Lung (tissue), 12 donors: ENCODE data around the gene UBE2F. TPM values are rescaled to one million over a fixed set of nuclear protein-coding genes. Genes with fewer than 3 reads are reported as not detected.

Source experiments
- ATAC-seq: fragments of 200-7000 bp; cut with Tn5 transposase; one replicate; pipeline ENCODE4 v1.9.1; 2020; ENCODE audit warnings: moderate number of reproducible peaks; ENCODE audit not compliant: insufficient read depth, low FRiP score
- DNase-seq, 3 donors: peaks; one replicate each; pipeline ENCODE4 v3.0.0-alpha.2; 2013 to 2017
- H3K27ac ChIP-seq, 2 donors: one replicate each; pipeline ENCODE4 v1.5.1; 2013; ENCODE audit warnings: mild to moderate bottlenecking in 2 of 2, moderate library complexity in 2 of 2, control low read depth in 1 of 2, inconsistent platforms in 1 of 2, low read depth in 1 of 2, low read length in 1 of 2
- H3K27me3 ChIP-seq, 3 donors: one replicate each; pipeline ENCODE4 v1.5.1; 2013; ENCODE audit warnings: low read length in 2 of 3; ENCODE audit not compliant: control insufficient read depth in 3 of 3, insufficient read depth in 3 of 3
- H3K36me3 ChIP-seq, 4 donors: one replicate each; pipeline ENCODE4 v1.5.1; 2013; ENCODE audit warnings: low read length in 4 of 4, mild to moderate bottlenecking in 1 of 4, moderate library complexity in 1 of 4; ENCODE audit not compliant: control insufficient read depth in 4 of 4, insufficient read depth in 4 of 4
- H3K4me1 ChIP-seq, 5 donors: one replicate each; pipeline ENCODE4 v1.5.1; 2013; ENCODE audit warnings: low read length in 5 of 5, mild to moderate bottlenecking in 2 of 5, moderate library complexity in 1 of 5; ENCODE audit not compliant: control insufficient read depth in 5 of 5, insufficient read depth in 5 of 5
- H3K4me3 ChIP-seq: one replicate; pipeline ENCODE4 v1.5.1; 2013; ENCODE audit warnings: mild to moderate bottlenecking, control low read depth, moderate library complexity
- H3K9ac ChIP-seq, 2 donors: one replicate each; pipeline ENCODE4 v1.5.1; 2013; ENCODE audit warnings: low read length in 2 of 2, control low read depth in 1 of 2; ENCODE audit not compliant: insufficient read depth in 1 of 2
- H3K9me3 ChIP-seq, 4 donors: one replicate each; pipeline ENCODE4 v1.5.1; 2013; ENCODE audit warnings: low read length in 3 of 4, mild to moderate bottlenecking in 1 of 4, moderate library complexity in 1 of 4; ENCODE audit not compliant: control insufficient read depth in 4 of 4, insufficient read depth in 3 of 4
- WGBS, 2 donors: extraction: QIAGEN DNeasy Blood & Tissue Kit; methylation state at CpG; one replicate each; pipeline ENCODE4 v1.1.7; 2013; 5-methylcytosine and 5-hydroxymethylcytosine counted together
- polyA plus RNA-seq, 2 donors: library from polyadenylated mRNA; stranded (reverse); fragments of 200-250 nt; gene quantifications; one replicate each; pipeline ENCODE4 v1.2.1, GENCODE V29; 2013
- total RNA-seq, 2 donors: library from RNA; depleted of rRNA in 1 of 2; stranded (reverse); fragments of >200 nt in 1 of 2; gene quantifications; one replicate each; pipeline ENCODE4 v1.2.1, GENCODE V29; 2014 to 2021
- TF ChIP-seq, protein P1 (sequence below): IDR thresholded peaks from 2 replicates; pipeline ENCODE4 v1.5.1; 2012; ENCODE audit warnings: mild to moderate bottlenecking; ENCODE audit errors: control extremely low read depth, extremely low read depth
- donor health status: control.
- donor health status: control.
- donor health status: Bipolar disorder and iron deficiency.
- donor health status: healthy.
- donor health status: DM: yes; HTN: yes; CAD: no.

The UBE2F gene
- total and polyA plus RNA-seq, 4 donors = 30.3 to 63.3 (median 46.8) TPM

DNA sequence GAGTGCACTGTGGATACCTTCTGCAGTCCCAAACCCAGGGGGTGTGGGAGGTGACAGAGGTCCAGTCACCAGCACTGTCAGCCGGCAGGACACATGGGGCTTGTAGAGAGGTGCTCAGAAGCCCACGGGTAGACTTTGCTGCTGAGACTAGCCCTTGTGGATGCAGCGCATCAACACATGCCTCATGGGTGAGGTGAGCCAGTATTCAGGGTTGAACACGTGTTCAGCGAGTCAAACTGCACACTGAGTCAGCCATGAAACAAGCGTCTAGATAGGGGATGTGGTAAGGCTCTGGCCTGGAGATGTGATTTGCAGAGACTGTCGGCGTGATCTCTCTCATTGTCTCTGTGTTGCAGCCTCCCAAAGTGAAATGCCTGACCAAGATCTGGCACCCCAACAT lies 58.2 kb downstream of the UBE2F start:
- no peak overlapping the region for H3K27ac ChIP-seq
- WGBS, 2 donors = 87 to 89% methylated on average over 8 of the region's 8 CpGs
- H3K4me1 ChIP-seq = no peaks in the 10 kb centered on the region
- no peak overlapping the region for H3K4me3 ChIP-seq
- peaks cover 0 to 18% (median 2%) of the 10 kb centered on the region in 4 donors for H3K36me3 ChIP-seq
- ATAC-seq (no peak), DNase-seq (no peak)
- peaks cover 0 to 1% (median 0%) of the 10 kb centered on the region in 4 donors for H3K9me3 ChIP-seq
- H3K9ac ChIP-seq = no peak overlapping the region
- no peaks in the 10 kb centered on the region for H3K27me3 ChIP-seq
- TF ChIP-seq, protein P1, sequence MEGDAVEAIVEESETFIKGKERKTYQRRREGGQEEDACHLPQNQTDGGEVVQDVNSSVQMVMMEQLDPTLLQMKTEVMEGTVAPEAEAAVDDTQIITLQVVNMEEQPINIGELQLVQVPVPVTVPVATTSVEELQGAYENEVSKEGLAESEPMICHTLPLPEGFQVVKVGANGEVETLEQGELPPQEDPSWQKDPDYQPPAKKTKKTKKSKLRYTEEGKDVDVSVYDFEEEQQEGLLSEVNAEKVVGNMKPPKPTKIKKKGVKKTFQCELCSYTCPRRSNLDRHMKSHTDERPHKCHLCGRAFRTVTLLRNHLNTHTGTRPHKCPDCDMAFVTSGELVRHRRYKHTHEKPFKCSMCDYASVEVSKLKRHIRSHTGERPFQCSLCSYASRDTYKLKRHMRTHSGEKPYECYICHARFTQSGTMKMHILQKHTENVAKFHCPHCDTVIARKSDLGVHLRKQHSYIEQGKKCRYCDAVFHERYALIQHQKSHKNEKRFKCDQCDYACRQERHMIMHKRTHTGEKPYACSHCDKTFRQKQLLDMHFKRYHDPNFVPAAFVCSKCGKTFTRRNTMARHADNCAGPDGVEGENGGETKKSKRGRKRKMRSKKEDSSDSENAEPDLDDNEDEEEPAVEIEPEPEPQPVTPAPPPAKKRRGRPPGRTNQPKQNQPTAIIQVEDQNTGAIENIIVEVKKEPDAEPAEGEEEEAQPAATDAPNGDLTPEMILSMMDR = no peak

DNA sequence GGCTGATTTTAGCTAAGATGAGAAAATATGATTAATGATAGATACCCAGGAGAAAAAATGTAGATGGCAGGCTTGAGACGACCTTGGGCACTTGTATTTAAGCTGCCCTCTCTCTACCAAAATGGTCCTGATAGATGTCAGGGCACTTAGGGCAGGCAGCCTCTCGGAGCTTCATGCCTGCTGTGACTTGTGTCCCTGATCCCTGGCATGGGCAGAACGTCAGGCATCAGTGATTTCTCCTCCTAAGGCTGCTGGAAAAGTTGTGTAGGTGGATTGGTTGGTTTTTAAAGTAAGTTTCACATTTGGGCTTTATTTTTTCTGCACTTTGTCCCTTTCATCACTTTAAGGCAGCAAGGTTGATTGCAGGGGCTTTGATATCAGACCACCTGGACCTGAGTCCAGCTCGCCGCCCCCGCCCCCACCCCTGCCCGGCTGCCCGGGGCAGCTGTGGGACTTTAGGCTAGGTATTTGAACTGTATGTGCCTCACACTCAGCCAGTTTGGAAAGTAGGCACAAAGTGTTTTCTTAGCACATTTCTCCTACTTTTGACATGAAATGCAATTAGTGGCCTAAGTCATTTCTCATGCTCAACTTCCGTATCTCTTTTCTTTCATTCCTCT lies 59.0 kb downstream of the UBE2F start:
- WGBS, 2 donors = 92 to 93% methylated on average over 9 of the region's 9 CpGs
- ATAC-seq = no peak

DNA sequence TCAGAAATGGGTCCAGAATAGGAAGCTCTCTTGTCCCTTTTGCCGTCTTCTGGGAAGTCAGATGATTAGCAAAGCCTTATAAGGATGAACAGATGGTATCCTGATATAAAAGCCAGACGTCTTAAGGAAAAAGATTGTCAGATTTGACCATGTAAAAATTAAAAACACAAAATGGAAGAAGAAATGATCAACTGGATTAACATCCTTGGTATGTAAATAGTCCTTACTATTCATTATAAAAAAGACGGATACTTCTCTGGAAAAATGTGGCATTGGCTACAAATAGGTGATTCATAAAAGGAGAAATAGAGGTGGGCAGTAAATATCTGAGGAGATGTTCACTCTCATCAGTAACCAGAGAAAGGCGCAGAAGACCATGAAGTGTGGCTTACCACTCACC lies 60.2 kb downstream of the UBE2F start:
- Histone ChIP-seq H3K27ac (no peak overlapping the region), H3K9ac (no peak overlapping the region), H3K36me3 (peaks cover 4 to 27% (median 10%) of the 10 kb centered on the region in 4 donors), H3K27me3 (no peaks in the 10 kb centered on the region), H3K9me3 (peaks cover 0 to 4% (median 0%) of the 10 kb centered on the region in 4 donors), H3K4me1 (no peaks in the 10 kb centered on the region), H3K4me3 (no peak overlapping the region)
- no peak for DNase-seq
- TF ChIP-seq, protein P1 = no peak
- ATAC-seq = no peak
- WGBS, 2 donors = 72 to 80% methylated on average over 4 of the region's 4 CpGs

More for the DNA sequence above, 59.0 kb downstream of the UBE2F start:
- Histone ChIP-seq H3K4me1 (no peaks in the 10 kb centered on the region), H3K9ac (no peak overlapping the region), H3K36me3 (peaks cover 4 to 23% (median 9%) of the 10 kb centered on the region in 4 donors), H3K27me3 (no peaks in the 10 kb centered on the region), H3K9me3 (peaks cover 0 to 4% (median 0%) of the 10 kb centered on the region in 4 donors), H3K4me3 (no peak overlapping the region), H3K27ac (no peak overlapping the region)
- TF ChIP-seq, protein P1 = no peak
- no peak for DNase-seq
